Limb (tissue), 2 donors: ENCODE results near the gene SLC22A4.

Source experiments
- DNase-seq, 2 donors: peaks; one replicate each; pipeline ENCODE4 v3.0.0-alpha.2; 2016; ENCODE audit errors: extremely low spot score in 2 of 2

SLC22A4 gene

GRCh38 chr5:132335402-132335801 is 41.2 kb downstream of the SLC22A4 start:
- no peak for DNase-seq

DNA sequence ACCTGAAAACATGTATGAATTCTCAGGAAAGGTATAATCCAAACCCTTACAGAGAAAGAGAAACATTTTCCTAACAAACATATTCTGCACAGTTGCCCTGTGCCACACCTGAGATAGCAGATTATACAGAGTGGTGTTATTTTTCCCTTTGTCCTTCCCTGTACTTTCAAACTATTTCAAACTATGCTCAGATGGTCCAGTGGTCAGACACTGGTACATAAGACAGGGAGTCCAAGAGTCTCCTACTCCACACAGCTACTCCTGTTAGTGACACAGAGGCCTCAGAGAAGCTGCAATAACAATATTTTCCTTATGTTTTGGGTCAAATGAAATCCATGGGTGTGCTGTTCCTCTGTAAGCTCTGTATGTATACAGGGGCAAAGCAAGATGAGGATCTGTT is 45.3 kb downstream of the SLC22A4 start:
- DNase-seq, result no peak

DNA sequence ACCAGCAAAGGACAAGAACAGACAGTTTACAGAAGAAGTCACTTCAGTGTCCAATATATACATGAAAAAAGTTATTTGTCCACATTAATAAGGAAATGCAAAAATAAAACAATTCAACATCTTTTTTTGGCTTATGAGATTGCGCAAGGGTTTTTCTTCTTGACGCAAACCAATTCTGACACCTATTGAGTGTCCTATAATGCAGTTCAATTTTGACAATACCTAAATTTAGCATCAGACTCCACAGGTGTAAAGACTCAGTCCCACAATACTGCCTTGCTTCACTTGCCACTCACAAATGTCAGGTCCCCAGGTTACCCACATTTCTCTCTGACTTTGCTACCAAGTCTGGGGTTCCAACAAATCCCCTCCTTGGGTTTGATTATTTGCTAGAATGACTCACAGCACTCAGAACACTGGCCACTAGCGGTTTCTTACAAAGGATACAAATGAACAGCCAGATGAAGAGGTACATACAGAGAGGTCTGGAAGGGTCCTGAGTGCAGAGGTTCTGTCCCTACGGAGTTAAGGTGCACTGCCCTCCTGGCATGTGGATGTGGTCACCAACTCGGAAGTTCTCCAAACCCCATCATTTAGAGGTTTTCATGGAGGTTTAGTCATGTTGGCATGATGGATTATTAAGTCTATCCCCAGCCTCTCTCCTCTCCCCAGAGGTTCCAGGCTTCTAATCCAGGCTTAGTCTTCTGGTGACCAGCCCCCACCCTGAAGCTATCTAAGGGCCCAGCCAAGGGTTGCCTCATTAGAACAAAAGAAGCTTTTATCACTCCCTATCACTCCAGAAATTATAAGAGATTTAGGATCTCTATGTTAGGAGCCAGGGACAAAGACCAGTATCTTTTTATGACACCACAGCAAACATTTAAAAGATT is 48.3 kb downstream of the SLC22A4 start:
- no peak for DNase-seq

DNA sequence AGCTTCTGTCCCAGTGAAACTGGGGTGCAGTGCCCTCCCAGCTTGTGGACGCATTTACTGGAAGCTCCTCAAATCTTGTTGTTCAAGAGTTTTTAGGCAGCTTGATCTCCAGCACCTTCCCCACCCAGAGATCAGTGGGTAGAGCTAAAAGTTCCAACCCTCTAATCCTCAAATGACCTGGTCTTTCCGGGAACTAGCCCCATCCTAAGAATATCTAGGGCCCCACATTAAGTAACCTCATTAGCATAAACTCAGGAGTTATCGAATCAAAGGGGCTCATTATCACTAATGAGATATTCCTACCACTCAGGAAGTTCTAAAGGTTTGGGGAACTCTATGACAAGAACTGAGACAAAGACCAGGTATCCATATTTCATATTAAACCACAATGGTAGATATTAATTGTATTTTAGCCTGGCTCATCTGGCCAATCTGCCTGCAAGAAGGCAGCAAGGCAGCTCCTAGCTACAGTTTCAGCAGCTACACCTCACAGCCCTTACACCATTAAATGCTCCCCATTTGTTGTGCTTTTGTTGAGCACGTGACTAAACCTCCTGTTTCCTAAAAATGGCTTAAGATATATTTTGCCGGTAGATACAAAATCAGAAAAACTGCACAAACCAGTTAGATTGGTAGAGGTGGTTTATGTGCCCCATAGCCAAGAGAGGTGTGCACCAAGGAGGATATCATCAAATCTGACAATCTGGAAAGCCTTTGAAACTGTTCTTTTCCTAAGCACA is 50.8 kb downstream of the SLC22A4 start:
- DNase-seq, result no peak

GRCh38 chr5:132353486-132353995 is 59.3 kb downstream of the SLC22A4 start:
- DNase-seq, result no peak

- no peak for DNase-seq
Observed at GRCh38 chr5:132354381-132355139, 60.4 kb downstream of the SLC22A4 start.

DNA sequence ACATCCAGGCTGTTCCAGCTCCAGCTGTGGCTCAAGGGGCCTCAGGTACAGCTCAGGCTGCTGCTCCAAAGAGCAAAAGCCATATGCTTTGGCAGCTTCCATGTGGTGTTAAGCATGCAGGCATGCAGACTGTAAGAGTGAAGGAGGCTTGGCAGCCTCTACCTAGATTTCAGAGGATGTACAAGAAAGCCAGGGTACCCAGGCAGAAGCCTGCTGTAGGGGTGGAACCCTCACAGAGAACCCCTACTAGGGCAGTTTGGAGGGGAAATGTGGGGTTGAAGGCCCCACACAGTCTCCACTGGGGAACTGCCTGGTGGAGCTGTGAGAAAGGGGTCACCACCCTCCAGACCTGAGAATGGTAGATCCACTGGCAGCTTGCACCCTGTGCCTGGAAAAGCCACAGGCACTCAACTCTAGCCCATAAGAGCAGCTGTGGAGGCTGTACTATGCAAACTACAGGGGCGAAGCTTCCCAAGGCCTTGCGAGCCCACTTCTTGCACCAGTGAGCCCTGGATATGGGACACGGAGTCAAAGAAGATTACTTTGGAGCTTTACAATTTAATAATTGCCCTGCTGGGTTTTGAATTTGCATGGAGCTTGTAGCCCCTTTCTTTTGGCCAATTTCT is 61.1 kb downstream of the SLC22A4 start:
- DNase-seq, result no peak

GRCh38 chr5:132358775-132359174 is 64.6 kb downstream of the SLC22A4 start:
- DNase-seq, result no peak

DNA sequence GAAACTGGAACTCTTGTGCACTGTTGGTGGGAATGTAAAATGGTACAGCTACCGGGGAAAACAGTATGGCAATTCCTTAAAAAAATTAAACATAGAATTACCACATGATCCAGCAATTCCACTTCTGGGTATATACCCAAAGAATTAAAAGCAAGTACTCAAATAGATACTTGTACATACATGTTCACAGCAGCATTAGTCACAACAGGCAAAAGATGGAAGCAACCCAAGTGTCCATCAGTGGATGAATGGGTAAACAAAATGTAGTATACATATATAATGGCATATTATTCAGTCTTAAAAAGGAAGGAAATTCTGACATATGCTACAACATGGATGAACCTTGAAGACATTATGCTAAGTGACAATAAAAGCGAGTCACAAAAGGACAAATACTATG is 67.9 kb downstream of the SLC22A4 start:
- DNase-seq, result no peak

- peak in 1 of 2 donors; percentile 18 for DNase-seq
Observed at GRCh38 chr5:132363431-132364112, 69.4 kb downstream of the SLC22A4 start.

GRCh38 chr5:132364319-132364718 is 70.1 kb downstream of the SLC22A4 start:
- DNase-seq, result no peak

DNA sequence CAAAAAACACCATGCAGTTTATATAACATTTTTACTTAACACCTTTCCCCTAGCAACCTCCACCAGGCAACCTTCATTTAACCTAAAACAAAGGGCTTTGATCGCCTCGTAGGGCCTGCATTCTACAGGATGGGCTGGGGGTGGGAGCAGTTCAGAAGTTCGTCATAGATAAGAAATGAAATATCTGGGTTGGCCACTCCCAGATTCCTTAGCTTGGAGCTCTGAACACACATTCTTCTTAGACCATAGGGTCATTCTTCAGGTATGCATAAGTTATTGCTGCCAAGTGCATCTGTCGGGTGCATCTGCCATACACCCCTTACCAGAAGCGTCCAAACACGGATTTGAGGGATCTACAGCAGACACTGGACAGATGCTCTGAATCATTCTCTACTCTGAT is 71.0 kb downstream of the SLC22A4 start:
- DNase-seq, result no peak

DNA sequence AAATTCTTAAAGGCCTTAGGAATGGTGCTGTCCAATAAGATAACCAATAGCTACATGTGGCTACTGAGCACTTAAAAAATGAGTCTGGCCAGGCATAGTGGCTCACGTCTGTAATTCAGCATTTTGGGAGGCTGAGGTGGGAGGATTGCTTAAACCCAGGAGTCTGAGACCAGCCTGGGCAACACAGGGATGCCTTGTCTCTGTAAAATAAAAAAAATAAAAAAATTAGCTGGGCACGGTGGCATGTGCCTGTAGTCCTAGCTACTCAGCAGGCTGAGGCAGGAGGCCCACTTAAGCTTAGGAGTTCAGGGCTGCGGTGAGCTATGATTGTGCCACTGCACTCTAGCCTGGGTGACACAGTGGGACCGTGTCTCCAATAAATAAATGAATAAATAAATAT is 74.0 kb downstream of the SLC22A4 start:
- DNase-seq, result no peak

DNA sequence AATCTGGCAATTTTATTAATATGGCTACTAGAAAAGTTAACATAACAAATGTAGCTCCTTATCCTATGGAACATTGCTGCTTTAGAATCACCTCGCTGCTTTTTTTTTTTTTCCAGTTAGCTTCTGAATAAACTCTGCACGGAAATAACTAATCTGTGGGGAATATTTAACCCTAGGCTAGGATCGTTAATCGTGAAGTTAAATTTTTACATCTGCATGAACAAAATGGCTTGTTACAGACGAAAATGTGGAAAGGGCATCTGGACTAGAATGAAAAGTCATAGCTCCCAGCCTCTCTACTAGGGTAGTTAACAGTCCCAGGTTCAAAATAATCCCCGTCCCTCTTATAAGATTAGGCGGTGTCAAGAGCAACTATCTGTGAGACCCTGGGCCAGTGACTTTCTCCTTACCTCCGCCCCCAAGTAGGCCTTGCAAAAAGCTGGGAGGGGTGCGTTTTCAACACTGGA is 74.8 kb downstream of the SLC22A4 start:
- DNase-seq, result no peak

- DNase-seq, result peak; percentile 17 to 80
Observed at GRCh38 chr5:132369474-132370180, 75.4 kb downstream of the SLC22A4 start, which contains the start of gene SLC22A5. SLC22A5 (plus strand) TSS chr5:132369710; CDS start chr5:132369973, 263 bp downstream.

GRCh38 chr5:132370181-132370970 is 76.2 kb downstream of the SLC22A4 start:
- no peak for DNase-seq

- no peak for DNase-seq
Observed at GRCh38 chr5:132370971-132371602, 76.9 kb downstream of the SLC22A4 start.

DNA sequence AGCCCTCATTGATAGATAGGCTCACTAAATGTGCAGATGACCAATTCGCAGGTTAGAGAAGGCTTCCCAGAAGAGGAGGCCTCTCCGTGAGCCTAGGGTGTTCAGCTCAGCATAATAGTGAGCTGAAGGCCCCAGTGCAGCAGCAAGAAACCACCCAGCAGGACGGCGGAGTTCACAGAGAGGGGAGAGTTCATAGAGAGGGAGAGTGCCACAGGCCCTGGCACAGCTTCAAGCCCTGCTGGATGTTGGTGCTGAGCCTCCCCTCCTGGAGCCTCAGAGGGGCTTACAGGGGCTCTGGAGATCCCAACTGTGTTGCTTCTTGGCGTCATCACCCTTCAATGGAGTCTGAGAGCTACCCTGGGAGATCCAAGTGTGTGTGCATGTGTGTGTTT is 77.4 kb downstream of the SLC22A4 start:
- no peak for DNase-seq

GRCh38 chr5:132372127-132372526 is 77.9 kb downstream of the SLC22A4 start:
- DNase-seq, result no peak
